Astrocyte of the cerebellum (primary cell): ENCODE results near the gene OR51S1.

Experiments
- DNase-seq: peaks from one replicate; pipeline ENCODE4 v3.0.0-alpha.2; 2011; ENCODE audit warnings: low read depth
- H3K4me3 ChIP-seq: 2 replicates; pipeline ENCODE4 v1.5.1; 2011; ENCODE audit warnings: mild to moderate bottlenecking, low read depth, low read length, moderate library complexity
- in situ Hi-C: cut with HindIII; loops from 2 replicates; pipeline ENCODE4 v1.10.0; 2017; ENCODE audit warnings: low sequenced_read_pairs
- TF ChIP-seq, protein P1 (sequence below): IDR thresholded peaks from 2 replicates; pipeline ENCODE4 v1.5.1; 2012; ENCODE audit warnings: low read length, low read depth, moderate library complexity, mild to moderate bottlenecking; ENCODE audit errors: missing control alignments

Gene OR51S1

DNA sequence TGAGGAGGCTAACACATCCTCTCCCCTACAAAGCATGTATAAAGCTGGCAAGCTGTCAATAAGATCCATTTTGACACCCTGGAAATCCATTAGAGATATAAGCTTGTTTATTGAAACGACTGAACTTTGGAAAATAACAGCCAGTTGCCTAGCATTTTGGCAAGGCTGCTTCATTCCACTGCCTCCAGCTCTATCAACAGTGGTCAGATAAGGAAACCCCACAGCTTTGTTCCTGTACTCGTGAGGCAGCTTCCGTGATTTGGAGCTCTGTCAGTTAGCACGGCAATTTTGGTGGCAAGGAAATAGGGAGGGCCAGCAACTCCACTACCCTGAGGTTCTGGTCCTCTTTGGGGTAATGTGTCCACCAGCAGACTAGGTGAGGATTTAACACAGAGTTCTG is 2.0 kb upstream of the OR51S1 start:
- DNase-seq = peak; percentile 32
- TF ChIP-seq, protein P1, sequence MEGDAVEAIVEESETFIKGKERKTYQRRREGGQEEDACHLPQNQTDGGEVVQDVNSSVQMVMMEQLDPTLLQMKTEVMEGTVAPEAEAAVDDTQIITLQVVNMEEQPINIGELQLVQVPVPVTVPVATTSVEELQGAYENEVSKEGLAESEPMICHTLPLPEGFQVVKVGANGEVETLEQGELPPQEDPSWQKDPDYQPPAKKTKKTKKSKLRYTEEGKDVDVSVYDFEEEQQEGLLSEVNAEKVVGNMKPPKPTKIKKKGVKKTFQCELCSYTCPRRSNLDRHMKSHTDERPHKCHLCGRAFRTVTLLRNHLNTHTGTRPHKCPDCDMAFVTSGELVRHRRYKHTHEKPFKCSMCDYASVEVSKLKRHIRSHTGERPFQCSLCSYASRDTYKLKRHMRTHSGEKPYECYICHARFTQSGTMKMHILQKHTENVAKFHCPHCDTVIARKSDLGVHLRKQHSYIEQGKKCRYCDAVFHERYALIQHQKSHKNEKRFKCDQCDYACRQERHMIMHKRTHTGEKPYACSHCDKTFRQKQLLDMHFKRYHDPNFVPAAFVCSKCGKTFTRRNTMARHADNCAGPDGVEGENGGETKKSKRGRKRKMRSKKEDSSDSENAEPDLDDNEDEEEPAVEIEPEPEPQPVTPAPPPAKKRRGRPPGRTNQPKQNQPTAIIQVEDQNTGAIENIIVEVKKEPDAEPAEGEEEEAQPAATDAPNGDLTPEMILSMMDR = no peak
- H3K4me3 ChIP-seq = no peak overlapping the region
- in situ Hi-C loops = no loop called here

DNA sequence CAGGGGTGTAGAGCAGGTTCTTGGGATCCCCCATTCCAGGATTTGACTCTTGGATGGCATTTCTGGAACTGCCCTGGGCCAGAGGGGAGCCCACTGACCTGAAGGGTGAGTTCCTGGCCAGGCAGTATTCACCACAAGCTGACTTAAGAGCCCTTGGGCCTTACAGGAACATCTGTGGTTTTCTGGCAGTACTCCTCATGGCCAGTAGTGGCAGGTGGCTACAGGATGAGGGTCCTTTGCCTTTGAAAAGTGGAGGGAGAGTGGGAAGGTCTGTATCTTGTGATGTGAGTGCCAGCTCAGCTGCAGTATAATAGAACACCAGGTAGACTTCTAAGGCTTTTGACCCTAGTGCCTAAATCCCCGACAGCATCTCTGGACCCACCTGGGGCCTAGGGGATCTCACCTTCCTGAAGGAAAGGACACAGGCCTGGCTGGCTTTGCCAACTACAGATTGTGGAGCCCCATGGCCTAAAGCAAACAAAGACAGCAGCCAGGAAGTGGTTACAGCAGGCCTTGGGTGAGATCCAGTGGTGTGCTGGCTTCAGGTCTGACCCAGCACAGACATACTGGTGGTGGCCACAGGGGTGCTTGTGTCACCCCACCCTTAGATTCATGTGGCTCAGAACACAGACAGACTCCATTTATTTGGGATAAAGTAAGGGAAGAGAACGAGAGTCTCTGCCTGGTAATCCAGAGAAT is 9.0 kb downstream of the OR51S1 start:
- H3K4me3 ChIP-seq = no peak overlapping the region
- DNase-seq = no peak
- TF ChIP-seq, protein P1 = no peak
- in situ Hi-C loops = no loop called here

DNA sequence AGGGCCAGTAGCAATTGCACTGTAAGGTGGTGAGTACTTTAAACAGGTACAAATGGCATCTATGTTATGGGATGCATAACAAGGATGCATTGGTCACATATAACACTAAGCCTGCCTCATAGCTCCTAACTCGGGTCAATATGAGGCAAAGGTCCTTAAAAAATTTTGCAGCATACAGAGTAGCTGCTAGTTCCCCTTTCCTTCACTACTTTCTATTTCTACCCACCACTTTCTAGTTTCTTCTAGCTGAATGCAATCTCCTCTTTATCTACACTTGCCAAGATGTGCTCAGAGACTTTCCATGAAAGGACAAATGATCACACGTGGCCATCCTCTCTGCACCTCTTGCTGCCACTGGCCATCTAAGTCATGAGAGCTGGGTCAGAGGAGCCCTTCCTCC is 18.1 kb downstream of the OR51S1 start:
- DNase-seq = no peak
- TF ChIP-seq, protein P1 = no peak
- no peak overlapping the region for H3K4me3 ChIP-seq
- in situ Hi-C loops = no loop called here

DNA sequence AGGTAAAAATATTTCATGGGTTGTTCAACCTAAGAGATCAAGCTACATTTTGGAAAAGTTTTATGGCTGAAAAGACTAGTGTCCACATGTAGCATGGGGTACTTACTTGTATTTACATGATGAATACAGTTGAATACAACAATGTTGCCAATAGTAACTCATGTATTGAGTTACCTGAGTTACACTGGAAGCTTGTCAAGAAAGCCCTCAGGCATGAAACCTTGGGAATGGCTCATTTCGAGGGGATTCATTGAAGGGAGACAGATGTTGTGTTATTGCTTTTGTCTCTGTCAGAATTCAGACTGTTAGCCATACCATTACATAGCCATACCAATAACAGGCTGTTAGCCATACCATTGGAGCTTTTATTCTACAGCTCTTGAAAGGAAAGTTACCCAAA is 18.7 kb downstream of the OR51S1 start:
- in situ Hi-C loops = no loop called here
- TF ChIP-seq, protein P1 = no peak
- H3K4me3 ChIP-seq = no peak overlapping the region
- no peak for DNase-seq

DNA sequence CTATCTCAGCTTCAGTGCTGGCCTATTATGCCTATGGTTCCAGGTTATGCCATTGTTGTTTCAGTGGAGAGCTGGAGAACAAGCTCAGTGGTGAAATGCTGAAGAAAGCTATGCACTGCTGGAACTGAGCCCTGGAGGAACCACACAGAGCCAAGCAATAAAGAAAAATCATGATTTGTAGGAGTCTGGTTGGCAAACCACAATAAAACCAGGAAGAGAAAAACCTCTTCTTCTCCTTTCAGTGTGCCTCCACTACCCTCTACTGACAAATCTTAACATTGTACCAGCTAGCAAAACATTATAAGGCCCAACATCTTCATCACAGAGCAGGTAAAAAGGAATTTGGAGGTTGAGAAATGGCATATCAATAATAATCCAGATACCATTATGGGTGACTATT is 22.6 kb downstream of the OR51S1 start:
- in situ Hi-C loops = no loop called here
- DNase-seq = peak; percentile 37
- no peak overlapping the region for H3K4me3 ChIP-seq
- TF ChIP-seq, protein P1 = no peak

DNA sequence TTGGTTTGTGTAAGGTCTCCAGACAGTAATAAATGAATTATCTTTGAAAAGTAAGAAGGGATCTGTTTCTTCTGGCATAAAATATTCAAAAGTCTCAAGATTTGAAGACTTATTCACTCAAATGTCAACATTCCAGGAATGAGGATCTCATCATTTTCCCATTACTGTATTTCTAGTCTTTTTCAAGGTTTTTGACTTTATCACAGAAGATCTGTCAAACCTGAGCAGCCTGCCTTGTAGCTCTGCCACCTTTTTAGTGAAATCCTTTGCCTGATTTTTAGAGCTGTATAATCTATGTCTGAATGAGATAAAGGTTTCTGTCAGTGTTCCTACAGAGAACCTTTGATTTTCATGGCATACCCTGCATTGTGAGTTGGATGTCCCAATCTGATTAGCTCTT is 23.9 kb downstream of the OR51S1 start:
- TF ChIP-seq, protein P1 = no peak
- DNase-seq = no peak
- no peak overlapping the region for H3K4me3 ChIP-seq
- in situ Hi-C loops = no loop called here
